OCI-LY7 (cell line): ENCODE data around the gene KPNA1. TPM values are rescaled to one million over a fixed set of nuclear protein-coding genes. Genes with fewer than 3 reads are reported as not detected.

Experiments used
- BruUV-seq: library from RNA; stranded (reverse); fragments of 400-500 nt; replicated peaks from 2 replicates; lab custom pipeline; 2021; lab: Mats Ljungman, UMichigan
- CTCF ChIA-PET: fragments of 300-600 bp; sonication (Branson Sonifier 250); formaldehyde crosslinking; loops from one replicate; lab custom pipeline; 2022; ENCODE audit warnings: antibody characterized with exemption; ENCODE audit not compliant: unreplicated experiment; lab: Charles Lee
- POLR2A ChIA-PET: fragments of 300-600 bp; sonication (Branson Sonifier 250); formaldehyde crosslinking; loops from one replicate; lab custom pipeline; 2022; ENCODE audit warnings: antibody characterized with exemption; lab: Charles Lee
- DNase-seq: peaks from one replicate; pipeline ENCODE4 v3.0.0-alpha.2; 2015; ENCODE audit warnings: low spot score
- H2AFZ ChIP-seq: fragments of 200-600 bp; sonication (generic), shearing (Covaris generic); 2 replicates; pipeline ENCODE4 v1.6.1; 2014; ENCODE audit warnings: mild to moderate bottlenecking, antibody characterized with exemption, low read length, moderate library complexity
- H3K27ac ChIP-seq: fragments of 200-600 bp; sonication (generic); 2 replicates; pipeline ENCODE4 v1.5.1; 2014; ENCODE audit warnings: mixed run types, low read depth, mild to moderate bottlenecking, moderate library complexity, low read length, inconsistent platforms; ENCODE audit not compliant: poor library complexity, severe bottlenecking
- H3K36me3 ChIP-seq: fragments of 200-600 bp; sonication (generic); 2 replicates; pipeline ENCODE4 v1.6.1; 2014; ENCODE audit warnings: mild to moderate bottlenecking, antibody characterized with exemption, low read length, moderate library complexity, mixed read lengths; ENCODE audit not compliant: insufficient read depth
- H3K4me1 ChIP-seq: fragments of 200-600 bp; sonication (generic); 2 replicates; pipeline ENCODE4 v1.5.1; 2014; ENCODE audit warnings: mild to moderate bottlenecking, low read length; ENCODE audit not compliant: insufficient read depth, poor library complexity, severe bottlenecking
- H3K4me2 ChIP-seq: fragments of 200-600 bp; sonication (generic); 2 replicates; pipeline ENCODE4 v1.6.1; 2014; ENCODE audit warnings: mild to moderate bottlenecking, low read length
- H3K4me3 ChIP-seq: fragments of 200-600 bp; sonication (generic); 2 replicates; pipeline ENCODE4 v1.5.1; 2014; ENCODE audit warnings: mild to moderate bottlenecking, low read depth, low read length; ENCODE audit not compliant: poor library complexity, severe bottlenecking
- H3K79me2 ChIP-seq: fragments of 200-600 bp; sonication (generic); 2 replicates; pipeline ENCODE4 v1.6.1; 2016; ENCODE audit warnings: low read depth, mild to moderate bottlenecking, low read length, moderate library complexity, mixed read lengths; ENCODE audit not compliant: insufficient read depth
- H3K9me2 ChIP-seq: fragments of 200-600 bp; sonication (generic); 2 replicates; pipeline ENCODE4 v1.6.1; 2016; ENCODE audit warnings: mild to moderate bottlenecking, low read length, mixed read lengths; ENCODE audit not compliant: insufficient read depth
- H3K9me3 ChIP-seq: fragments of 200-600 bp; sonication (generic); 2 replicates; pipeline ENCODE4 v1.6.1; 2014; ENCODE audit warnings: mild to moderate bottlenecking, mixed run types, low read length, mixed read lengths
- H4K20me1 ChIP-seq: fragments of 200-600 bp; sonication (generic); 2 replicates; pipeline ENCODE4 v1.6.1; 2014; ENCODE audit warnings: mild to moderate bottlenecking, antibody characterized with exemption, low read length, moderate library complexity, mixed read lengths; ENCODE audit not compliant: insufficient read depth
- CTCF ChIP-seq: fragments of 200-600 bp; sonication (generic); conservative IDR thresholded peaks from 2 replicates; pipeline ENCODE4 v1.5.1; 2014; ENCODE audit warnings: mild to moderate bottlenecking, antibody characterized with exemption, low read length, moderate library complexity, mixed read lengths
- EZH2phosphoT487 ChIP-seq: fragments of 200-600 bp; sonication (generic); IDR thresholded peaks from 2 replicates; pipeline ENCODE4 v1.6.1; 2018; ENCODE audit warnings: low read depth, borderline replicate concordance, mild to moderate bottlenecking, mixed run types, antibody characterized with exemption, low read length, moderate library complexity, mixed read lengths
- intact Hi-C: fragments of 100-400 bp; cut with micrococcal nuclease; formaldehyde crosslinking; loops from one replicate; pipeline ENCODE4 v1.10.0; 2022; ENCODE audit not compliant: unreplicated experiment
- total RNA-seq, 2 experiments: library from RNA; depleted of rRNA in 1 of 2; stranded (reverse); fragments of >200 nt in 1 of 2; shearing (Covaris generic) in 1 of 2; gene quantifications; 2 replicates each; pipeline ENCODE4 v1.2.3, GENCODE V29; 2014 to 2022

KPNA1 gene
- total RNA-seq, 2 experiments from 2014 or later: 20.0 to 77.5 TPM

- Histone ChIP-seq H2AFZ (no peak overlapping the region), H3K9me3 (no peaks in the 10 kb centered on the region), H4K20me1 (no peaks in the 10 kb centered on the region), H3K27ac (no peak overlapping the region), H3K4me3 (no peak overlapping the region), H3K9me2 (no peaks in the 10 kb centered on the region), H3K4me2 (no peak overlapping the region), H3K4me1 (no peaks in the 10 kb centered on the region), H3K79me2 (no peaks in the 10 kb centered on the region), H3K36me3 (no peaks in the 10 kb centered on the region)
- intact Hi-C loops: no loop called here
- BruUV-seq: no TSS peak
- no peak for DNase-seq
- TF ChIP-seq CTCF (no peak), EZH2phosphoT487 (no peak)
- ChIA-PET POLR2A (no interaction called here), CTCF (no interaction called here)
Measured at GRCh38 chr3:122538956-122539490, 24.3 kb upstream of the KPNA1 start.

DNA sequence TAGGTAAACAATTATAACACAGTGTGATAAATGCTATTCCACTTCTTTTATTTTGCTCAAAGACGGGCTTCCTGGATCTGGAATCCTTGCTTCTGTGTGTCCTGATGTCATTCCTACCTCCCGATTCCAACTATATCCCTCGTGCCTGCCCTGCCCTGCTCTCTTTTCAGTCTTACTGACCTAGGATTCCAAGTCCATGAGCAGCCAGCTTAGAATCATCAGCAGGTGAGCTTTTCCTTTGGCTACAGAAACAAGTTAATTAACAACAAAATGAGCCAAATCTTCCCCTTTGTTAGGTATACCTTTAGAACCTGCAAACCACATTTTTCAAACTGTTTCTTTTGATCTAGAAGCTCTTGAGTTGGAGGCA lies 21.9 kb upstream of the KPNA1 start:
- no peak overlapping the region for H2AFZ ChIP-seq
- no peak overlapping the region for H3K27ac ChIP-seq
- no peaks in the 10 kb centered on the region for H3K9me3 ChIP-seq
- POLR2A ChIA-PET: interaction anchor here (0.6 to 1.5 kb wide), 3 partner anchors 21 to 186 kb away, joined by 3 to 5 read pairs (median 4); no protein-coding TSS in a partner anchor
- intact Hi-C loops: no loop called here
- H3K4me1 ChIP-seq: no peaks in the 10 kb centered on the region
- H4K20me1 ChIP-seq: no peaks in the 10 kb centered on the region
- CTCF ChIA-PET: no interaction called here
- no peaks in the 10 kb centered on the region for H3K36me3 ChIP-seq
- H3K4me3 ChIP-seq: no peak overlapping the region
- no peaks in the 10 kb centered on the region for H3K79me2 ChIP-seq
- no peak overlapping the region for H3K4me2 ChIP-seq
- BruUV-seq: no TSS peak
- TF ChIP-seq EZH2phosphoT487 (no peak), CTCF (no peak)
- DNase-seq: no peak
- H3K9me2 ChIP-seq: no peaks in the 10 kb centered on the region

DNA sequence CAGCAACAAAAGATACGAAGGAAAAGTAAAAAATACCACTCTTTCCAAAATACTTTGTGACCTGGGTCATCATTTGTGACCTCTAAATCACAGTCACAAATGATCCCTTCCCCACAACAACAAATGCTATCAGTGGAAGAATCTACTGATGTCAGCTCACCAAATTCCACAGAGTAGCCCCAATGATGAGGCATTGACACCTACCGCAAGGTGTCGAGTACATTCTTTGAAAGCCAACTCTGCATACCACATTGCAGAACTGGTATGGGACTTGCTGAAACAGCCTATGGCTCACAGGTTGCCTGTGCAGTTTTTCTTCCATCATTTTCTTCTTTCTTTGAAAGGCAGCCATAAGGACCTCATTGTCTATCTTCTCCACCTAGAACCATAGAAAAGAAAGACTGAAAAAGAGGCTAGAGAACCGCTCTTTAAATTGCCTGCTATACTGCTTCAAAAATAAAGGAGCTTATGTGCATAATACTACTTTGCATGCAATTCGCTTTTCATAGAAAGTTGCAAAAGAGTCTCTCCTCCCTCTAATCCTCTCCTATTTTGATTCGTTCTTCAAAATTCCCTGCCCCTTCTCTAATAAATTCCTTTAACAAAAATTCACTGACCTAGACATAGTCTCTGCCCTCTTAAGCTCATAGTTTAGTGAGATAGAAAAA lies 21.4 kb upstream of the KPNA1 start:
- Histone ChIP-seq H3K9me3 (no peaks in the 10 kb centered on the region), H3K4me3 (no peak overlapping the region), H3K79me2 (no peaks in the 10 kb centered on the region), H2AFZ (no peak overlapping the region), H3K27ac (no peak overlapping the region), H3K4me2 (no peak overlapping the region), H3K9me2 (no peaks in the 10 kb centered on the region), H3K36me3 (no peaks in the 10 kb centered on the region), H4K20me1 (no peaks in the 10 kb centered on the region), H3K4me1 (no peaks in the 10 kb centered on the region)
- no peak for TF ChIP-seq CTCF
- TF ChIP-seq EZH2phosphoT487: no peak
- BruUV-seq: no TSS peak
- POLR2A ChIA-PET: interaction anchor here (0.8 to 1.5 kb wide), 2 partner anchors 20 to 133 kb away, joined by 4 to 5 read pairs; no protein-coding TSS in a partner anchor
- intact Hi-C loops: no loop called here
- no peak for DNase-seq
- CTCF ChIA-PET: no interaction called here
